Effector memory CD4-positive, alpha-beta T cell (primary cell): ENCODE measurements around the gene CTSH.
"Not testable (repeated sequence)": the region's sequence is repeated elsewhere in the genome, so short reads cannot be mapped to it uniquely, and the experiment has no call there.

Experiments used
- DNase-seq, 3 donors: peaks; one replicate each; pipeline ENCODE4 v3.0.0-alpha.2; 2020
- H3K27ac ChIP-seq: 2 replicates; pipeline ENCODE4 v1.7.0; 2013; ENCODE audit warnings: mild to moderate bottlenecking, low read length, moderate library complexity; ENCODE audit not compliant: insufficient read depth, poor library complexity, severe bottlenecking
- H3K27me3 ChIP-seq: replicated peaks from 2 replicates; pipeline ENCODE4 v1.7.0; 2013; ENCODE audit warnings: mild to moderate bottlenecking, low read length; ENCODE audit not compliant: insufficient read depth, control insufficient read depth, poor library complexity, severe bottlenecking
- H3K36me3 ChIP-seq: 2 replicates; pipeline ENCODE4 v1.7.0; 2013; ENCODE audit warnings: mild to moderate bottlenecking, low read length, moderate library complexity; ENCODE audit not compliant: control insufficient read depth, insufficient read depth
- H3K4me1 ChIP-seq: 2 replicates; pipeline ENCODE4 v1.7.0; 2013; ENCODE audit warnings: low read length, mild to moderate bottlenecking; ENCODE audit not compliant: control insufficient read depth, insufficient read depth, poor library complexity, severe bottlenecking
- H3K4me3 ChIP-seq: 2 replicates; pipeline ENCODE4 v1.7.0; 2013; ENCODE audit warnings: low read length, low read depth, mild to moderate bottlenecking; ENCODE audit not compliant: insufficient read depth, poor library complexity, severe bottlenecking
- H3K9me3 ChIP-seq: 2 replicates; pipeline ENCODE4 v1.7.0; 2013; ENCODE audit warnings: mild to moderate bottlenecking, low read length, moderate library complexity; ENCODE audit not compliant: control insufficient read depth

Gene CTSH

DNA sequence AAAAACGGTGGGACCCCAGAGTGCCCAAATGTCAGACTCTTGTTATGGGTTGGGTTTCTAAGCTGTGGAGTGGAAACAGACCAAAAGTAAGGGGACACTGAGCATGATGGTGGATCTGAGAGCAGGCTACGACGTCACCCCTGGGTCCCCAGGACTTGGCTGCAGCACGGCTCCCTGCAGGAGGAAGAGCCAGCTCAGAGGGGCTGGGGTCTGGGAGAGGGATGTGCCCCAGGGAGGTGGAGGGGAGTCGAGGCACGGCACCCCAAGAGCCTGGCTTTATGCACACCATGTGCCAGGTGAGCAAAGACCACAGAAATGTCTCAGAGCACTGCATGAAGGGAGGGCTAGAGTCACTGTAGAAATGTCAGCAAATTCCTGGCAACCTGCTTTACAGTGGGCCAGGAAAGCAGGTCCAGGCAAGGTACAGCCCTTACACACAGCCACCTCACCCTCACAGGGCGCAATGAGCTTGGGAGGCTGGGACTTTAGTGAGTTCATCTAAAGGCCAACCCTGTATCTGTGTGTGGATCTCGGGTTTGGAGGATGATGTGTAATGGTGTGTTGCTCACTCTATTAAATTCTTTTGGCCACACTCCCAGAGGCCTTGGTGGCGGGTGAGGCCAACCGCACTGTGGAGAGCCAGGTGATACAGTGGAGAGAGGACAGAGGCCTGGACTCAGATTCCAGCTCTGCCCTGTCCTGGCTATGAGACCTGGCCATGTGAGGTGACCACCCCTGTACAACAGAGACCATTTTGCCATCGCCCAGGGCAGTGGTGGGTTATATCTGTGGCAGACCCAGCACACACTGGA lies 14.1 kb downstream of the CTSH start:
- Histone ChIP-seq H3K4me1 (no peaks in the 10 kb centered on the region), H3K9me3 (no peaks in the 10 kb centered on the region), H3K4me3 (no peak overlapping the region), H3K27me3 (no peaks in the 10 kb centered on the region), H3K36me3 (peaks cover 13% of the 10 kb centered on the region), H3K27ac (no peak overlapping the region)
- DNase-seq: no peak

DNA sequence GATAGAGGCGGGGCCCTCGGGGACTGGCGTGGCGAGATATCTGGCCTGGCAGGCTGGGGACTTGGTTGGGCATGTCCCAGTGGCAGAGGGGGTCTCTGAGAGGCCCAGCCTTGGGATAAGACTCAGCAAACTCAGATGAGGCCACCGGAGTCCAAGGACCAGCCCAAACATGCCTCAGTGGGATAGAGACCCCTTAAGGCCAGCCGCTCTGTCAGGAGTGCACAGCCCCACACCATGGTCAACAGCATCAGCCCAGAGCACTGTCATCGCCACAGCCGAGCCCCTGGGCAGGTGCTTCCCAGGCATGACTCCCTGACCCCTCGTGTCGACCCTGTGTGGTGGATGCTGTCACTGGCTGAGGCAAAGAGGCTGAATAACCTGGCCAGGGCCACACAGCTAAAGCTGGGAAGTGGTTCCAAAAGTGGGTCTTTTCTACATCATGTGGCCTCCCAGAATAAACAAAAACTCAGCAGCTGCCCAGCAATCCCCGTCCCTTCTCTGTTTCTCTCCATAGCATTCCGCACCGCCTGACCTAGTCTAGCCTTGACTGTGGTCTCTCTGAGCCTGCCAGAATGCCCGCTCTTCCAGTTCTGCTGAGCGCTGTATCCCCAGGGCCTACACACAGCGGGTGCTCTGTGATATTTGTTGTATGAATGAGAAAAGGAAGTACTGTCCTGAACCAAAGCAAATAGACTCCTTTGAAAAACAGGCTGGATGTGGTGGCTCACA lies 15.1 kb downstream of the CTSH start:
- H3K27ac ChIP-seq: no peak overlapping the region
- no peaks in the 10 kb centered on the region for H3K27me3 ChIP-seq
- peaks cover 19% of the 10 kb centered on the region for H3K36me3 ChIP-seq
- H3K9me3 ChIP-seq: no peaks in the 10 kb centered on the region
- DNase-seq: no peak
- H3K4me3 ChIP-seq: no peak overlapping the region
- no peaks in the 10 kb centered on the region for H3K4me1 ChIP-seq

DNA sequence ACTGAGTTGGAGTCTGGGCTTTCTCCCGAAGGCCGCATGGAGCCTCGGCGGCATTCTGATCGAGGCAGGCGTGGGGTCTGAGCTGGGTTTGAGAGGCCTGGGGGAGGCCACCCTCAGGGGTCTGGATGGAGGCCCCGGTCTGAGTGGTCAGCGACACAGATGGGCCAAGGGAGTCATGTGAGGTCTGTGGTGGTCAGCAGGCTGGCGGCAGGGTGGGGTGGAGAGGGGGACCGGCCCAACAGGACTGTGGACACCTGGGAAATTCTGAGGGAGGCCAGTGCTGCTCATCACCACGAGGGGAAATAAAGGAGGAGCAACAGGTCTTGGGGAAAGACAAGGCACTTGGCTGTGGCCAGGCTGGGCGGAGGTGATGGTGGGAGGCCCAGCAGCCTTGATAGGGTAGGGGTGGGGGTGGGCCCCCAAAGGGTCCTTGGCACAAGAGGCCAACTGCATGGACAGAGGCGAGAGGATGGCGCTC lies 16.2 kb downstream of the CTSH start:
- Histone ChIP-seq H3K36me3 (peaks cover 26% of the 10 kb centered on the region), H3K4me1 (no peaks in the 10 kb centered on the region), H3K9me3 (no peaks in the 10 kb centered on the region), H3K4me3 (no peak overlapping the region), H3K27me3 (no peaks in the 10 kb centered on the region), H3K27ac (no peak overlapping the region)
- DNase-seq: no peak

DNA sequence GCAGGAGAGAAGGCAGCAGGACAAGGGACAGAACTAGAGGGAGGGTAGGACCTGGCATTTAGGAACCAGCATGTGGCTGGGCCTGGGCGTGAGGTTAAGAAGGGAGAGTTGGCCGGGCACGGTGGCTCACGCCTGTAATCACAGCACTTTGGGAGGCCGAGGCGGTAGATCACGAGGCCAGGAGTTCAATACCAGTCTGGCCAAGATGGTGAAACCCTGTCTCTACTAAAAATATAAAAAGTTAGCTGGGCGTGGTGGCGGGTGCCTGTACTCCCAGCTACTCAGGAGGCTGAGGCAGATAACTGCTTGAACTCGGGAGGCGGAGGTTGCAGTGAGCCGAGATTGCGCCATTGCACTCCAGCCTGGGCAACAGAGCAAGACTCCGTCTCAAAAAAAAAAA lies 16.7 kb downstream of the CTSH start:
- H3K27me3 ChIP-seq, H3K4me1 ChIP-seq, H3K9me3 ChIP-seq, H3K27ac ChIP-seq, H3K4me3 ChIP-seq, DNase-seq: not testable (repeated sequence)
- peaks cover 29% of the 10 kb centered on the region for H3K36me3 ChIP-seq

DNA sequence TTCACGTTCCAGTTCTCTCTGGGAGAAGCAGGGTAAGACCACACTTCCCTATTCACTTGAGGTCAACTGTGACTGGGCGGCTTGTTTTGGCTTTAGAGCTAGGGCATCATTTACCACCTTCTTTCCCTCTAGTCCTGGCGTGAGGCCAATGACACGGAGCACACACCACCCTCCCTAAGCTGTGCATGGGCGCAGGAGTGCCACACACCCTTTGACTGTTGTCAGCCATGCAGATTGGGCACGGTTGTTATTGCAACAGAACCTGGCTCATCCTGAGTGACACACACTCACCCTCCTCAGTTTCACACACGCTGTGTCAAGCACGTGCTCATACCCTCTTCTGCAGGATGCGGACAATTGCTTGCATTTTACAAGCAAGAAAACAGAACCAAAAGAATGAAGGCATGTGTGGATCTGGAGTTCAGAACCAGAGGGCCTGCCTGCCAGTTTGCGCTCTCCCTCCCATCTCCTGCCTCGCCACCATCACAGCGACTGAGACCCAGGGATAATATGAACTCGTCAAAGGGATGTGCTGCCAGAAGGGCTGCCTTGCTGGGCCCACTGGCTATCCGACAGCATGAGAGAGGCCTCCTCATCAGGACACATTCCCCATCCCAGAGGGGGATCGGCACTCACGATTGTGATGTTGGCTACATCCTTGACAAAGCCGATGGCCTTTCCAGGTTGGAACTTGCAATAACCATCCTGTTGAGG lies 17.6 kb downstream of the CTSH start:
- H3K4me3 ChIP-seq: no peak overlapping the region
- H3K36me3 ChIP-seq: peaks cover 36% of the 10 kb centered on the region
- H3K27me3 ChIP-seq: no peaks in the 10 kb centered on the region
- H3K4me1 ChIP-seq: no peaks in the 10 kb centered on the region
- H3K9me3 ChIP-seq: no peaks in the 10 kb centered on the region
- no peak for DNase-seq
- no peak overlapping the region for H3K27ac ChIP-seq

DNA sequence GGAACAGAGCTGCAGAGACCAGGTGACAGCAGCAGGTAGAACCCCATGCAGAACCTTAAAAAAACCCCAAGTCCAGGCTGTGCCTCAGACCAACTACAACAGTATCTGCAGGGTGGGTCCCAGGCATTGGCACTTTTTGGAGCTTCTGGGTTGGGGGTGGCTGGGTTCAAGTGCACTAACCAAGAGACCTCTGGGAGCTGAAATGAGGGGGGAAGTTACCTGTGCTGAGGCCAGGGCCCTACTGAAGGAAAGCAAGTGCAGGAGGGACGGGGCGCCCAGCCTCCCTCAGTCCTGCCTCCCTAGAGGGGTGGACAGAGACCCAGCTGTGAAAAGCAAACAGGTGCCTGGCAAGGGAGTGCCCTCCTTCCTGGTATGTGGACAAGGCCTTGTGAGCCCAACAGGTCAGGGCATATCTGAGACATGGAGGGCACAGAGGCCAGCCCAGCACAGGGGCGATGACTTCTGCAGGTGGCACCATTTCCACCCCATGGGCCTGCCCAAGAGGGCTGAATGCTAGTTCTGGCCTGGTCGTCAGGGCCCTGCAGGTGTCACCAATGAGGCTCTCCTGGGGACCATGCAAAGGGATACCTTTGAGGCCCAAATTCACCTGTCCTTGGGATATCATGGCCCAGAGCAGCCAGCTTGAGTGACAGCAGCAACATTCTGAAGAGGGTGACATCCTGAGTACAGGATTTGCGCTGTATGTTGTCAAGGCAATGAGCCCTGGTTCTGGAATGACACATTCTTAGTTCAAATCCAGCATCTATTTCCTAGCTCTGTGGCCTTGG lies 18.7 kb downstream of the CTSH start:
- H3K27me3 ChIP-seq: no peaks in the 10 kb centered on the region
- no peak overlapping the region for H3K4me3 ChIP-seq
- H3K9me3 ChIP-seq: no peaks in the 10 kb centered on the region
- H3K27ac ChIP-seq: no peak overlapping the region
- no peak for DNase-seq
- H3K4me1 ChIP-seq: no peaks in the 10 kb centered on the region
- peaks cover 43% of the 10 kb centered on the region for H3K36me3 ChIP-seq

DNA sequence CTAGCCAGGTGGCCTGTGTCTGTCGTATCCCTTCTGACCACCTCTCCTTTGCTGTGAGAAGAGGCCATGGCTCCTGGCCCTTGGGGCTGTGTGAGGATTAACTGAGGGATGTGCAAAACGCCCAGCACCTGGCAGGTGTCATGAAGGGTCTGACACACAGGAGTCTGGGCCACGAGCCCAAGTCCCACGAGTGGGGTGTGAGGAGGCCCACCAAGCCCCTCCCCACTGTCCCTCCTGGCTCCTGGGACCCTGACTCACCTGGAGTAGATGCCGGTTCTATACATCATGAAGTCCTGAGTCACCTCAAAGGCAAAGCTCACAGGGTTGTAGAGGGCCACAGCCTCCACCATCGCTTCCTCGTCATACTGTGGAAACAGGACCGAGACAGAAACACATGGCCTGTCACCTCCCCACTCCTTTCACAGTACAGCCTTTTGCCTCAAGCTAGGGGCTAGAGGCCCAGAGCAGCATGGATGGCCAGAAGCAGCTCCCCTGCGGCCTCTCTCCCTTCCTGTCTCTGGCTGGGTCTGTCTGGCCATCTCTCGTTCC lies 19.7 kb downstream of the CTSH start:
- H3K4me3 ChIP-seq: no peak overlapping the region
- H3K36me3 ChIP-seq: peaks cover 48% of the 10 kb centered on the region
- H3K27me3 ChIP-seq: no peaks in the 10 kb centered on the region
- H3K27ac ChIP-seq: no peak overlapping the region
- H3K4me1 ChIP-seq: no peaks in the 10 kb centered on the region
- DNase-seq: no peak
- H3K9me3 ChIP-seq: no peaks in the 10 kb centered on the region

DNA sequence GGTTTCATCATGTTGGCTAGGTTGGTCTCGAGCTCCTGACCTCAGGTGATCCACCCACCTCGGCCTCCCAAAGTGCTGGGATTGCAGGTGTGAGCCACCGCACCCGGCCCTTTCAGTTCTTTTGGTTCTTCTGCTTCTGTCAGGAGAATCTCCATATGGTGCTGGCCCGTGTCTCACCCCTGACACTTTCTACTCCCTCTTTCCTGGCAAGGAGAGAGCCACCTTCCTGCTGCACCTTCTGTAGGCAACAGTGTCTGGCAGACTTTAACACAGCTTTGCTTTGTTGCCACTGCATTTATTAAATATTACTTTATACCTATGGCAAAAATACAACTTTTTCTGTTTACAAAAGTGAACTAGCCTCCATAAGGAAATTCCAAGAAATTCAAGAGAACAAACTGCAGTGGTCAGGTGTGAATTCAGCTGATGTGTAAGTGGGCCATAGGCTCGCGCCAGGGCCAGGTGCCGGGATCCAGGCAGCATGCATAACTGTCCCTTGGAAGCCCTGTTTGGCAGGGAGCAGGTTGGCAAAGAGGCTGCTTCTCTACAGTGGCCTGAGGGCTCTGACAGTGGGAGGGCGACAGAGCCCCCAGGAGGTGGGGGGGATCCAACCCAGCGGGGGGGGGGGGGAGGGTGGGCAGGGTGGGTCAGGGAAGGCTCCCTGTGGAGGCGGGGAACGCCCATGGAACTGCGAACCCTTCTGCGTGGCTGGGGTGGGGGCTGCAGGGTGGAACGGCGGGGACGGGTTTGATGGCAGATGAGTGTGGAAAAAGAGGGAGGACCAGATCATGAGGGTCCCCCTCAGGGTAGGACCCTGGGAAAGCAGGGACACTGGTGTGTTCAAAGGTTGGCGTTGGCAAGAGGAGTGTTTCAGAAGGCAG lies 21.1 kb downstream of the CTSH start:
- no peak for DNase-seq
- Histone ChIP-seq H3K9me3 (no peaks in the 10 kb centered on the region), H3K4me3 (no peak overlapping the region), H3K27me3 (no peaks in the 10 kb centered on the region), H3K36me3 (peaks cover 54% of the 10 kb centered on the region), H3K27ac (no peak overlapping the region), H3K4me1 (no peaks in the 10 kb centered on the region)

DNA sequence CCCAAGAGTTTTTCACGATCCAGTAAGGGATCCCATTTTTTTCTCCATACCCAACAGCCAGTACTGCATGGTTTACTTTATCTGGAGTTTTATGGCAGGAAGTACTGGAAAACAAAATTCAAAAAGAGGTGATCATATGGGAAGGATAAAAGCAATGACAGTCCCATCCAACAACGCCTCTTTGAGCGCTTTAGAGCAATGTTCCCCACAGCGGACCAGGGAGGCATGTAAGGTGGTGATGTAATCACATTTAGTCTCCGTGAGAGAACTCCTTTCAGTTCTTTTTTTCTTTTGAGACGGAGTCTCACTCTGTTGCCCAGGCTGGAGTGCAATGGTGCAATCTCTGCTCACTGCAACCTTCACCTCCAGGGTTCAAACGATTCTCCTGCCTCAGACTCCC lies 21.8 kb downstream of the CTSH start:
- no peak overlapping the region for H3K4me3 ChIP-seq
- H3K4me1 ChIP-seq: no peaks in the 10 kb centered on the region
- no peaks in the 10 kb centered on the region for H3K9me3 ChIP-seq
- H3K36me3 ChIP-seq: peaks cover 55% of the 10 kb centered on the region
- H3K27me3 ChIP-seq: no peaks in the 10 kb centered on the region
- DNase-seq: no peak
- no peak overlapping the region for H3K27ac ChIP-seq
